OCI-LY7 (cell line): ENCODE measurements around the gene MRPS18A. TPM values are rescaled to one million over a fixed set of nuclear protein-coding genes. Genes with fewer than 3 reads are reported as not detected.

Source experiments
- BruUV-seq: library from RNA; stranded (reverse); fragments of 400-500 nt; replicated peaks from 2 replicates; lab custom pipeline; 2021; lab: Mats Ljungman, UMichigan
- CTCF ChIA-PET: fragments of 300-600 bp; sonication (Branson Sonifier 250); formaldehyde crosslinking; loops from one replicate; lab custom pipeline; 2022; ENCODE audit warnings: antibody characterized with exemption; ENCODE audit not compliant: unreplicated experiment; lab: Charles Lee
- POLR2A ChIA-PET: fragments of 300-600 bp; sonication (Branson Sonifier 250); formaldehyde crosslinking; loops from one replicate; lab custom pipeline; 2022; ENCODE audit warnings: antibody characterized with exemption; lab: Charles Lee
- DNase-seq: peaks from one replicate; pipeline ENCODE4 v3.0.0-alpha.2; 2015; ENCODE audit warnings: low spot score
- H2AFZ ChIP-seq: fragments of 200-600 bp; sonication (generic), shearing (Covaris generic); 2 replicates; pipeline ENCODE4 v1.6.1; 2014; ENCODE audit warnings: mild to moderate bottlenecking, antibody characterized with exemption, low read length, moderate library complexity
- H3K27ac ChIP-seq: fragments of 200-600 bp; sonication (generic); 2 replicates; pipeline ENCODE4 v1.5.1; 2014; ENCODE audit warnings: mixed run types, low read depth, mild to moderate bottlenecking, moderate library complexity, low read length, inconsistent platforms; ENCODE audit not compliant: poor library complexity, severe bottlenecking
- H3K36me3 ChIP-seq: fragments of 200-600 bp; sonication (generic); 2 replicates; pipeline ENCODE4 v1.6.1; 2014; ENCODE audit warnings: mild to moderate bottlenecking, antibody characterized with exemption, low read length, moderate library complexity, mixed read lengths; ENCODE audit not compliant: insufficient read depth
- H3K4me1 ChIP-seq: fragments of 200-600 bp; sonication (generic); 2 replicates; pipeline ENCODE4 v1.5.1; 2014; ENCODE audit warnings: mild to moderate bottlenecking, low read length; ENCODE audit not compliant: insufficient read depth, poor library complexity, severe bottlenecking
- H3K4me2 ChIP-seq: fragments of 200-600 bp; sonication (generic); 2 replicates; pipeline ENCODE4 v1.6.1; 2014; ENCODE audit warnings: mild to moderate bottlenecking, low read length
- H3K4me3 ChIP-seq: fragments of 200-600 bp; sonication (generic); 2 replicates; pipeline ENCODE4 v1.5.1; 2014; ENCODE audit warnings: mild to moderate bottlenecking, low read depth, low read length; ENCODE audit not compliant: poor library complexity, severe bottlenecking
- H3K79me2 ChIP-seq: fragments of 200-600 bp; sonication (generic); 2 replicates; pipeline ENCODE4 v1.6.1; 2016; ENCODE audit warnings: low read depth, mild to moderate bottlenecking, low read length, moderate library complexity, mixed read lengths; ENCODE audit not compliant: insufficient read depth
- H3K9me2 ChIP-seq: fragments of 200-600 bp; sonication (generic); 2 replicates; pipeline ENCODE4 v1.6.1; 2016; ENCODE audit warnings: mild to moderate bottlenecking, low read length, mixed read lengths; ENCODE audit not compliant: insufficient read depth
- H3K9me3 ChIP-seq: fragments of 200-600 bp; sonication (generic); 2 replicates; pipeline ENCODE4 v1.6.1; 2014; ENCODE audit warnings: mild to moderate bottlenecking, mixed run types, low read length, mixed read lengths
- H4K20me1 ChIP-seq: fragments of 200-600 bp; sonication (generic); 2 replicates; pipeline ENCODE4 v1.6.1; 2014; ENCODE audit warnings: mild to moderate bottlenecking, antibody characterized with exemption, low read length, moderate library complexity, mixed read lengths; ENCODE audit not compliant: insufficient read depth
- EZH2phosphoT487 ChIP-seq: fragments of 200-600 bp; sonication (generic); IDR thresholded peaks from 2 replicates; pipeline ENCODE4 v1.6.1; 2018; ENCODE audit warnings: low read depth, borderline replicate concordance, mild to moderate bottlenecking, mixed run types, antibody characterized with exemption, low read length, moderate library complexity, mixed read lengths
- intact Hi-C: fragments of 100-400 bp; cut with micrococcal nuclease; formaldehyde crosslinking; loops from one replicate; pipeline ENCODE4 v1.10.0; 2022; ENCODE audit not compliant: unreplicated experiment
- total RNA-seq, 2 experiments: library from RNA; depleted of rRNA in 1 of 2; stranded (reverse); fragments of >200 nt in 1 of 2; shearing (Covaris generic) in 1 of 2; gene quantifications; 2 replicates each; pipeline ENCODE4 v1.2.3, GENCODE V29; 2014 to 2022
- TF ChIP-seq, protein P1 (sequence below): fragments of 200-600 bp; sonication (generic); conservative IDR thresholded peaks from 2 replicates; pipeline ENCODE4 v1.5.1; 2014; ENCODE audit warnings: mild to moderate bottlenecking, antibody characterized with exemption, low read length, moderate library complexity, mixed read lengths

The MRPS18A gene
- total RNA-seq, 2 experiments from 2014 or later, result 61.6 to 86.1 TPM

DNA sequence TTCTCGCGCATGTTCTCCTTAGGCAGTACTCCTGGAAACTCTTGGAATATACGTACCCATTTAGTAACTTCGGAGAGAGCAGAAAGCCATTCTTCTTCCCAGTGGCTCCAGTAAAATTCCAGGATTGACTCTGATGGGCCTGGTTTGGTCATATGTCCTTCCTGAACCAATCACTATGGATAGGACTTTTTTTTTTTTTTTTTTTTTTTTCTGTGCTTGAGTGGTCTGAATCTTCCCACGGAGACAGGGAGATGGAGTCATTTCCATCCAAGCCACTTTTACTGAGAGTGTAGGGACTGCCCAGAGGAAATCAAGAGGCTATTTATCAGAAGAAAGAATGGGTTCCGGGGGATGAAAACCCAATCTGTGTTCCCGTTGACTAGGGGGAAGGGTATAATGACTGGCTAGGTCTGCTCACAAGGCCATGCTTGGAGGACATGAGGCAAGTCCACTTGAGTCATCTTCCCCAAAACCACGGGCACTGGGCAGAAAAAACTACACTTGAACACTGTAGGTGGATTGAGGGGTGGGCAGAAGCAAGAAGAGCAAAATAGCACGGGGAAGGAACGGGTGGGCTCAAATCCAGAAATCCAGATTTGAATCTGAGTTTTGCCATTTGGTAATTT is 35.4 kb upstream of the MRPS18A start:
- Histone ChIP-seq H3K9me3 (no peaks in the 10 kb centered on the region), H3K36me3 (no peaks in the 10 kb centered on the region), H3K79me2 (no peaks in the 10 kb centered on the region), H3K27ac (no peak overlapping the region), H4K20me1 (no peaks in the 10 kb centered on the region), H3K4me3 (no peak overlapping the region), H3K4me1 (peaks cover 27% of the 10 kb centered on the region), H3K9me2 (no peaks in the 10 kb centered on the region), H3K4me2 (no peak overlapping the region), H2AFZ (peak overlapping the region; percentile 53; the same call in 1 of the 2 replicates)
- DNase-seq, result no peak
- TF ChIP-seq, protein P1, sequence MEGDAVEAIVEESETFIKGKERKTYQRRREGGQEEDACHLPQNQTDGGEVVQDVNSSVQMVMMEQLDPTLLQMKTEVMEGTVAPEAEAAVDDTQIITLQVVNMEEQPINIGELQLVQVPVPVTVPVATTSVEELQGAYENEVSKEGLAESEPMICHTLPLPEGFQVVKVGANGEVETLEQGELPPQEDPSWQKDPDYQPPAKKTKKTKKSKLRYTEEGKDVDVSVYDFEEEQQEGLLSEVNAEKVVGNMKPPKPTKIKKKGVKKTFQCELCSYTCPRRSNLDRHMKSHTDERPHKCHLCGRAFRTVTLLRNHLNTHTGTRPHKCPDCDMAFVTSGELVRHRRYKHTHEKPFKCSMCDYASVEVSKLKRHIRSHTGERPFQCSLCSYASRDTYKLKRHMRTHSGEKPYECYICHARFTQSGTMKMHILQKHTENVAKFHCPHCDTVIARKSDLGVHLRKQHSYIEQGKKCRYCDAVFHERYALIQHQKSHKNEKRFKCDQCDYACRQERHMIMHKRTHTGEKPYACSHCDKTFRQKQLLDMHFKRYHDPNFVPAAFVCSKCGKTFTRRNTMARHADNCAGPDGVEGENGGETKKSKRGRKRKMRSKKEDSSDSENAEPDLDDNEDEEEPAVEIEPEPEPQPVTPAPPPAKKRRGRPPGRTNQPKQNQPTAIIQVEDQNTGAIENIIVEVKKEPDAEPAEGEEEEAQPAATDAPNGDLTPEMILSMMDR, result no peak
- no peak for TF ChIP-seq EZH2phosphoT487
- ChIA-PET CTCF (interaction anchor here (1.7 kb wide), 1 partner anchor 13 kb away, joined by 3 read pairs; no protein-coding TSS in a partner anchor), POLR2A (interaction anchor here (1.0 to 2.3 kb wide), 2 partner anchors 17 to 55 kb away, joined by 3 to 13 read pairs; no protein-coding TSS in a partner anchor)
- intact Hi-C loops, result loop anchor here (1.0 to 5.0 kb wide), 4 partner anchors 56 to 279 kb away; no protein-coding TSS in a partner anchor
- no TSS peak for BruUV-seq

DNA sequence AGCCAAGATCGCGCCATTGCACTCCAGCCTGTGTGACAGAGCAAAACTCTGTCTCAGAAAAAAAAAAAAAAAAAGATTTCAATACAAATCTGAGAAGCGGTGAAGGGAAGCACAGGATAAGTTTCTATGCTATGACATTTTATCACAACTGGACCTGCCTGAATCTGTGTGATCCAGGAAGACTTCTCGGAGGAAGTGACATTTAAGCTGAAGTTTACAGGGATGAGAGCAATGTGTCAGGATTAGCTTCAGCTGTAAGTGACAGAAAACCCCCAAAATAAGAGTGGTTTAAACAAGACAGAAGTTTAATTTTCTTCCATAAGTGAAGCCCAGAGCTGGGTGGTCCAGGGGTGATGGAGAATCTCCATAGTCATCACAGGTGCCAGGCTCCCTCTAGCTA is 33.4 kb upstream of the MRPS18A start:
- TF ChIP-seq, protein P1, result no peak
- Histone ChIP-seq H3K4me3 (no peak overlapping the region), H4K20me1 (no peaks in the 10 kb centered on the region), H3K4me1 (peaks cover 47% of the 10 kb centered on the region), H3K9me2 (no peaks in the 10 kb centered on the region), H3K79me2 (no peaks in the 10 kb centered on the region), H3K27ac (no peak overlapping the region), H3K9me3 (no peaks in the 10 kb centered on the region), H3K36me3 (no peaks in the 10 kb centered on the region), H3K4me2 (no peak overlapping the region), H2AFZ (no peak overlapping the region)
- intact Hi-C loops, result loop anchor here (5.0 kb wide), 2 partner anchors 96 to 281 kb away; no protein-coding TSS in a partner anchor
- no TSS peak for BruUV-seq
- no peak for DNase-seq
- ChIA-PET CTCF (no interaction called here), POLR2A (interaction anchor here (0.8 to 2.3 kb wide), 3 partner anchors 11 to 15 kb away, joined by 3 to 13 read pairs (median 4); no protein-coding TSS in a partner anchor)

- Histone ChIP-seq H3K4me2 (no peak overlapping the region), H3K27ac (no peak overlapping the region), H3K9me2 (no peaks in the 10 kb centered on the region), H3K4me1 (peaks cover 51% of the 10 kb centered on the region), H3K79me2 (no peaks in the 10 kb centered on the region), H3K4me3 (no peak overlapping the region), H4K20me1 (no peaks in the 10 kb centered on the region), H2AFZ (no peak overlapping the region), H3K9me3 (no peaks in the 10 kb centered on the region), H3K36me3 (no peaks in the 10 kb centered on the region)
- no TSS peak for BruUV-seq
- POLR2A ChIA-PET, result interaction anchor here (0.9 kb wide), 1 partner anchor 34 kb away, joined by 3 read pairs; no protein-coding TSS in a partner anchor
- intact Hi-C loops, result loop anchor here (10.0 kb wide), 1 partner anchor 85 kb away; the partner anchor contains the start of gene MAD2L1BP
- no peak for DNase-seq
- CTCF ChIA-PET, result no interaction called here
- TF ChIP-seq EZH2phosphoT487, result no peak
- TF ChIP-seq, protein P1, result no peak
These were observed 31.9 kb upstream of the MRPS18A start for GRCh38 chr6:43719511-43719910.
